NCI-H526 (cell line): Measurements from ENCODE around the gene CAPN1.
"Not testable (repeated sequence)": the region's sequence is repeated elsewhere in the genome, so short reads cannot be mapped to it uniquely, and the experiment has no call there.

Experiments used
- DNase-seq, 2 experiments: peaks; one replicate each; lab custom pipeline; 2025; lab: John Stamatoyannopoulos, UW

Gene CAPN1

GRCh38 chr11:65181569-65182257 lies at the start of gene CAPN1:
Gene CAPN1, plus strand, starts transcription at chr11:65181928. Its CDS starts 774 bp downstream, at chr11:65182702.
- peak; percentile 61 to 88 for DNase-seq

GRCh38 chr11:65132238-65132987 lies 49.3 kb upstream of the CAPN1 start:
- peak in 1 of 2 experiments; percentile 58 for DNase-seq

- peak; percentile 64 to 88 for DNase-seq
These were observed 48.6 kb upstream of the CAPN1 start for GRCh38 chr11:65132988-65133700.

- no peak for DNase-seq
These were observed 48.0 kb upstream of the CAPN1 start for GRCh38 chr11:65133724-65134123.

- peak; percentile 89 to 96 for DNase-seq
These were observed 47.3 kb upstream of the CAPN1 start, which contains the start of gene SYVN1 for GRCh38 chr11:65134240-65134951. Gene SYVN1, minus strand, starts transcription at chr11:65134519. Its CDS starts 918 bp downstream, at chr11:65133601.

GRCh38 chr11:65134952-65135632 lies 46.6 kb upstream of the CAPN1 start:
- peak; percentile 99 for DNase-seq

GRCh38 chr11:65135633-65136145 lies 46.0 kb upstream of the CAPN1 start:
- peak in 1 of 2 experiments; percentile 41 for DNase-seq

- DNase-seq, result no peak
These were observed 45.1 kb upstream of the CAPN1 start for GRCh38 chr11:65136515-65137096.

GRCh38 chr11:65141896-65142494 lies 39.7 kb upstream of the CAPN1 start:
- no peak for DNase-seq

GRCh38 chr11:65147352-65148075 lies 34.2 kb upstream of the CAPN1 start:
- DNase-seq, result no peak

- DNase-seq, result no peak
These were observed 33.1 kb upstream of the CAPN1 start for GRCh38 chr11:65148657-65149056.

GRCh38 chr11:65150131-65150508 lies 31.6 kb upstream of the CAPN1 start:
- DNase-seq, result not testable (repeated sequence)

GRCh38 chr11:65150509-65151299 lies 31.0 kb upstream of the CAPN1 start:
- DNase-seq, result no peak

GRCh38 chr11:65151331-65151899 lies 30.3 kb upstream of the CAPN1 start:
- no peak for DNase-seq

- DNase-seq, result no peak
These were observed 29.6 kb upstream of the CAPN1 start for GRCh38 chr11:65152122-65152521.

- no peak for DNase-seq
These were observed 25.5 kb upstream of the CAPN1 start for GRCh38 chr11:65156256-65156655.

- no peak for DNase-seq
These were observed 24.8 kb upstream of the CAPN1 start for GRCh38 chr11:65156926-65157325.

GRCh38 chr11:65157336-65157735 lies 24.4 kb upstream of the CAPN1 start:
- DNase-seq, result no peak
